Measurements from ENCODE around the gene NDUFB5. TPM values are rescaled to one million over a fixed set of nuclear protein-coding genes. Genes with fewer than 3 reads are reported as not detected.

Gene NDUFB5
- total and polyA plus RNA-seq, 2 experiments from 2014 or later: 90.8 to 126 TPM

GRCh38 chr3:179606534-179607085 lies 2.0 kb downstream of the NDUFB5 start:
- TF ChIP-seq EZH2 (IDR thresholded peaks at IDR 0.05; ENCODE audit: insufficient read depth, poor library complexity, severe bottlenecking) (no peak), EZH2phosphoT487 (IDR thresholded peaks at IDR 0.05; ENCODE audit: insufficient read depth, low read depth) (no peak)
- H3K4me3 ChIP-seq: no peak overlapping the region
- no peaks in the 10 kb centered on the region for H3K9me3 ChIP-seq (ENCODE audit: low read depth)
- peaks cover 7% of the 10 kb centered on the region for H3K36me3 ChIP-seq (ENCODE audit: low read depth)
- 84 to 88% methylated on average over 4 of the region's 4 CpGs for WGBS, 2 experiments (ENCODE audit: low coverage in 1 of 2, low lambda C conversion rate in 2 of 2, missing lambda C conversion rate in 2 of 2)
- no peaks in the 10 kb centered on the region for H3K9me2 ChIP-seq (ENCODE audit: insufficient read depth)
- no peak overlapping the region for H3K9ac ChIP-seq
- H3K27me3 ChIP-seq (replicated peaks; ENCODE audit: insufficient read depth): no peaks in the 10 kb centered on the region
- peaks cover 98% of the 10 kb centered on the region for H3K79me2 ChIP-seq (ENCODE audit: insufficient read depth)
- in situ Hi-C loops (cut with MboI): no loop called here
- H3F3A ChIP-seq (ENCODE audit: insufficient read depth): no peaks in the 10 kb centered on the region
- H3K27ac ChIP-seq: no peak overlapping the region
- peaks cover 13% of the 10 kb centered on the region for H3K4me1 ChIP-seq (ENCODE audit: insufficient read depth)
- no peak overlapping the region for H3K4me2 ChIP-seq (ENCODE audit: unreplicated experiment)
- no peak for DNase-seq
- H4K20me1 ChIP-seq (ENCODE audit: insufficient read depth): no peaks in the 10 kb centered on the region
- H2AFZ ChIP-seq: no peak overlapping the region

- H3K4me2 ChIP-seq (ENCODE audit: unreplicated experiment): no peak overlapping the region
- no peaks in the 10 kb centered on the region for H3K27me3 ChIP-seq (replicated peaks; ENCODE audit: insufficient read depth)
- no peak for TF ChIP-seq EZH2 (IDR thresholded peaks at IDR 0.05; ENCODE audit: insufficient read depth, poor library complexity, severe bottlenecking)
- no peak overlapping the region for H3K4me3 ChIP-seq
- H3K27ac ChIP-seq: no peak overlapping the region
- H3K36me3 ChIP-seq (ENCODE audit: low read depth): 0 out of 2 replicates have a peak, but pooled peaks cover 3% of the 10 kb centered on the region
- H3K4me1 ChIP-seq (ENCODE audit: insufficient read depth): peaks cover 15% of the 10 kb centered on the region
- no peaks in the 10 kb centered on the region for H4K20me1 ChIP-seq (ENCODE audit: insufficient read depth)
- no peak overlapping the region for H3K9ac ChIP-seq
- 86 to 91% methylated on average over 6 of the region's 6 CpGs for WGBS, 2 experiments (ENCODE audit: low coverage in 1 of 2, low lambda C conversion rate in 2 of 2, missing lambda C conversion rate in 2 of 2)
- H2AFZ ChIP-seq: no peak overlapping the region
- H3K79me2 ChIP-seq (ENCODE audit: insufficient read depth): peaks cover 80% of the 10 kb centered on the region
- no peaks in the 10 kb centered on the region for H3K9me3 ChIP-seq (ENCODE audit: low read depth)
- H3F3A ChIP-seq (ENCODE audit: insufficient read depth): peaks cover 13% of the 10 kb centered on the region
- in situ Hi-C loops (cut with MboI): no loop called here
- no peaks in the 10 kb centered on the region for H3K9me2 ChIP-seq (ENCODE audit: insufficient read depth)
- no peak for DNase-seq
These were observed 4.5 kb downstream of the NDUFB5 start for GRCh38 chr3:179608931-179609720.

- no peak for DNase-seq
- H3F3A ChIP-seq (ENCODE audit: insufficient read depth): peaks cover 19% of the 10 kb centered on the region
- H3K27me3 ChIP-seq (replicated peaks; ENCODE audit: insufficient read depth): no peaks in the 10 kb centered on the region
- H3K27ac ChIP-seq: no peak overlapping the region
- H2AFZ ChIP-seq: no peak overlapping the region
- H3K36me3 ChIP-seq (ENCODE audit: low read depth): 0 out of 2 replicates have a peak, but pooled peaks cover 3% of the 10 kb centered on the region
- no peaks in the 10 kb centered on the region for H3K9me3 ChIP-seq (ENCODE audit: low read depth)
- in situ Hi-C loops (cut with MboI): no loop called here
- H3K4me1 ChIP-seq (ENCODE audit: insufficient read depth): peaks cover 22% of the 10 kb centered on the region
- H4K20me1 ChIP-seq (ENCODE audit: insufficient read depth): no peaks in the 10 kb centered on the region
- TF ChIP-seq EZH2phosphoT487 (IDR thresholded peaks at IDR 0.05; ENCODE audit: insufficient read depth, low read depth) (no peak), EZH2 (IDR thresholded peaks at IDR 0.05; ENCODE audit: insufficient read depth, poor library complexity, severe bottlenecking) (no peak)
- WGBS, 2 experiments (ENCODE audit: low coverage in 1 of 2, low lambda C conversion rate in 2 of 2, missing lambda C conversion rate in 2 of 2): 96 to 97% methylated on average over 4 of the region's 4 CpGs
- no peak overlapping the region for H3K4me3 ChIP-seq
- no peaks in the 10 kb centered on the region for H3K9me2 ChIP-seq (ENCODE audit: insufficient read depth)
- no peak overlapping the region for H3K9ac ChIP-seq
- peaks cover 73% of the 10 kb centered on the region for H3K79me2 ChIP-seq (ENCODE audit: insufficient read depth)
- no peak overlapping the region for H3K4me2 ChIP-seq (ENCODE audit: unreplicated experiment)
These were observed 5.5 kb downstream of the NDUFB5 start for GRCh38 chr3:179610066-179610465.

GRCh38 chr3:179613807-179614206 lies 9.2 kb downstream of the NDUFB5 start:
- Histone ChIP-seq H4K20me1 (ENCODE audit: insufficient read depth) (no peaks in the 10 kb centered on the region), H3K36me3 (ENCODE audit: low read depth) (peaks cover 16% of the 10 kb centered on the region), H3K27me3 (replicated peaks; ENCODE audit: insufficient read depth) (no peaks in the 10 kb centered on the region), H3K4me2 (ENCODE audit: unreplicated experiment) (peak overlapping the region; percentile 49), H3K9me2 (ENCODE audit: insufficient read depth) (no peaks in the 10 kb centered on the region), H3K27ac (peak overlapping the region; percentile 44), H3K9me3 (ENCODE audit: low read depth) (no peaks in the 10 kb centered on the region), H3K79me2 (ENCODE audit: insufficient read depth) (peaks cover 43% of the 10 kb centered on the region), H2AFZ (peak overlapping the region; percentile 49; the same call in 1 of the 2 replicates), H3K4me1 (ENCODE audit: insufficient read depth) (peaks cover 17% of the 10 kb centered on the region), H3K4me3 (no peak overlapping the region), H3F3A (ENCODE audit: insufficient read depth) (peaks cover 19% of the 10 kb centered on the region), H3K9ac (peak overlapping the region; percentile 37; the same call in 1 of the 2 replicates)
- WGBS, 2 experiments (ENCODE audit: low coverage in 1 of 2, low lambda C conversion rate in 2 of 2, missing lambda C conversion rate in 2 of 2): 35 to 50% methylated on average over 2 of the region's 2 CpGs
- in situ Hi-C loops (cut with MboI): no loop called here
- DNase-seq: peak; percentile 53
- TF ChIP-seq EZH2 (IDR thresholded peaks at IDR 0.05; ENCODE audit: insufficient read depth, poor library complexity, severe bottlenecking): no peak
- TF ChIP-seq EZH2phosphoT487 (IDR thresholded peaks at IDR 0.05; ENCODE audit: insufficient read depth, low read depth): no peak

Measured in GM23248 (cell line).